Measurements from ENCODE around the gene SPAG9.

- TF ChIP-seq CTCF (IDR thresholded peaks at IDR 0.05; ENCODE audit: low read depth, low read length, poor library complexity, severe bottlenecking), result no peak
- no peak for TF ChIP-seq EZH2phosphoT487 (IDR thresholded peaks at IDR 0.05; ENCODE audit: borderline replicate concordance, low read length)
These were observed 74.6 kb downstream of the SPAG9 start for GRCh38 chr17:51046046-51046445.
